ENCODE measurements around the gene SPRR3. TPM values are rescaled to one million over a fixed set of nuclear protein-coding genes. Genes with fewer than 3 reads are reported as not detected.
"Not testable (repeated sequence)": the region's sequence is repeated elsewhere in the genome, so short reads cannot be mapped to it uniquely, and the experiment has no call there.

Gene SPRR3
- total RNA-seq, 1 experiment from 2014 or later = not detected

DNA sequence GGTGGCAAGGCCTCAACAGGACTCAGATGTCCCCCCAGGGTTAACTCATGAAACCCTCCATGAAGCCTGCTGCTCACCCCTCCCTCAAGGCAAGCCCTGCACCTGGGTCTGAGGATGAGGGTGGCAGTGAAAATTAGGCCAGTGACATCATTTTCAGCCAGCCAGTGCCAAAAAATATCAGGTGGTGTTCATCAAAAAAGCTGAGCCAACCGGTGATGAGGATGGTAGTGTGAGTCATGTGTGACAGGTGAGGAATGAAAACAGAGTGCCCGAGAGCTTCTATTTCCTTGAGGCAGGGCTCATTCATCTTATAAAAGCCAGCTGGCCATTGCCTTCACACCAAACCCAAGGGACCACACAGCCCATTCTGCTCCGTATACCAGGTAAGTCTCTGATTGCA lies 17.8 kb upstream of the SPRR3 start, which contains the start of gene SPRR1A:
Gene SPRR1A, plus strand, starts transcription at position 339 of the 400 bp plus-strand sequence. CDS start 1,150 bp downstream, outside the sequence.
- no peak for DNase-seq (ENCODE audit: low read depth)

DNA sequence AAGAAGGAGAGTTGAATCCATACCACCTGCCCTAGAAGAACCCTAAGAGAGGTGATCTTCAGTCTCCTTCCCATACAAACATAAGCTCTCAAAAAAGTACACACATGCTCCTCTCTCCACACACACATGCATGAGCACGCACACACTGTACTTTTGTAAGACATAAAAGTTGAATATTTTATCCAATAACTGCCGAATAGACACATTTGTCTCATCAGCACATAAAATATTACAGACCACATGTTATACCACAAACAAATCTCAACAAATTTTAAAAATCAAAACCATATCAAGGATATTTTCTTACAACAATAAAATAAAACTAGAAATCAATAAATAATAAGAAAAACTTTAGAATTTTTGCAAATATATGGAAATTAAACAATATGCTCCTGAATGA lies 15.0 kb upstream of the SPRR3 start:
- no peak for DNase-seq (ENCODE audit: low read depth)

DNA sequence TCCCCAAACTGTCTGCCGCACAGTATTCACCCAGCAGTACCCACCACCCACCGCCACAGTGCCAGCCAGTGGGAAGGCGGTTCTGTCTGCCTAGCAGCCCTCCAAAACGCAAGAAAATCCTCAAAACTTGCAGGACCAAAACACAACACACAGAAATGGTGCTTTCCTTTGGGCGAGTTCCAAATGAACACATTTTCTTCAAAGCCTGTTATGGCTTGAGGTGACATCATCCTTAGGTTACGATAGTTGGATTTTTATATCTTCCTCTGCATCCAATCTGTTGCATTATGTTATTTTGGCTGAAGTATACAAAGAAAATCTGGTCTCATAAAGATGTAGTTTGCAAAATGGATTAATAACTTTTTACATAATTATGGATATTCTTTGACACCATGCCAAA lies 8.4 kb upstream of the SPRR3 start:
- no peak for DNase-seq (ENCODE audit: low read depth)

DNA sequence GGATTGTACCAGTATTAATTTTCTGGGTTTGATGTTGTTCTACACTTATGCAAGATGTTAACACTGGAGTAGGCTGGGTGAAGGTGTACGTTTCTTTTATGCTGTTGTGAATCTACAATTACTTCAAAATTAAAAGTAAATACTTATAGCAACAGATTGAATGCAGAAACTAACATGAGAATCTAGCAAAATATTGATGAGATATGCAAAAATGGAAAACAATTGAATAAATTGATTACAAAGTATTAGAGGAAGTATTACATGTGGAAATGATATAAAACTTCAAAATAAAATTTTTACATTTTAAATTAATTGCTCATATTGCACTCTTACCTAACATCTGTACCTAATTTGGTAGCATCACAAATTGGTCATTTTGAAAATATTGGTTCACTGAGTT lies 5.7 kb upstream of the SPRR3 start:
- DNase-seq (ENCODE audit: low read depth) = no peak

DNA sequence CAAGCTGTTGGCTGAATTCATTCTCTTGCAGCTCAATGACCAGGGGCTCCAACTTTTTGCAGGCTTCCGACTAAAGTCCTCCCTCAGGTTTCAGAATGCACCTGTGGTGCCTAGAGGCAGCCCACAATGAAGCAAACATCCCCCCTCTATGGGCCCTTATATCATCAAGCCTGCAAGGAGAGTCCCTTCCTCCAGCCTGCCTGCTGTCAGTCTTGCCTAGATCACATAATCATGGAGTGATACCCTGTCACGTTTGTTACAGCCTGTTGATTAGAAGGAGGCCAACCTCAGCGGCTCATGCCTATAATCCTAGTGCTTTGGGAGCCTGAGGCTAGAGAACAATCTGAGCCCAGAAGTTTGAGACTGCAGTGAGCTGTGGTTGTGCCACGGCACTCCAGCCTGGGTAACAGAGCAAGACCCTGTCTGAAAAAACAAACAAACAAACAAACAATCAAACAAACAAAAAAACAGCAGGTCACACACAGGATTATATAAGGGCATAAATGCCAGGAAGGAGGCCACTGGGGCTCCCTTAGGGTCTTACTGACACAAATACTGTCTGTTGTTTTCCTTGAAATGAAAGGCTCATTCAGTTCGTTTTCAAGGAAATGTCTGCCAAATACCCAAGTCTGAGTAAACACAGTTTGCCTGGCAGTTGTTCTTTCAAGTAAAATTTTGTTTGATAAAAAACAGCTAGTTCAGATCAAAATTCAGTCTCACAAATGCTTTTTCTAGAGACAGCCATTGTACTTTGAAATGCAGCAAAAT lies 4.7 kb upstream of the SPRR3 start:
- no peak for DNase-seq (ENCODE audit: low read depth)

DNA sequence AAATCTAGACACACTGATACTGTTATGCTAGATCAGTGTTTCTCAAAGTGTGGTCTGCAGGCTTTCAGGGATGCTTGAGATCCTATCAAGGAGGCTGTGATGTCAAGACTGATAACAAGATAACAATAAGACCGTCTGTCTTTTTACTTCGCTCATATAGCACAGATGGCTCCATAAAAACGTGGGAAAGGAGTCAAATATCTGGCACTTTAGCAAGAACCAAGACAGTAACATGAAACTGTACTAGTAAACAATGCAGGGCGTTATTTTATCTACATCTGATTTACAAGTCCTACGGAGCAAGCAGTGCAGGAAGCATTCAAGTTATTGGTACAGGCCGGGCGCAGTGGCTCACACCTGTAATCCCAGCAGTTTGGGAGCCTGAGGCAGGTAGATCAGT lies 3.6 kb upstream of the SPRR3 start:
- no peak for DNase-seq (ENCODE audit: low read depth)

DNA sequence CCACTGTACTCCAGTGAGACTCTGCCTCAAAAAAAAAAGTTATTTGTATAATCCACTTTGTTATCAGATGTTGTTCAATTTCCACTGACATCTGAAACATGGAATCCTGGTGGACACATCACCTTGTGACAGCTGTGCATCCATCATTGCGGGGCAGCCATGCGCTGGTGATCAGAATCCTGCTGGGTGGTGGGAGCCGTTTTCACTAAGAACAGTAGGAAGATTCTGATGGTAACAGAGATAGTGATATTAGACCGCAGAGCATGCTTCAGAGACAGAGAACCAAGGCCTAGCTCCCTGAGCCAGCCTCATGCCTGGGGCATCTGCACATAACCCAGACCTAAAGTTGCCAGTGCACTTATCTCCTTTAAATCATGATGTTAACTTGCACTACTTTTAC lies 3.1 kb upstream of the SPRR3 start:
- no peak for DNase-seq (ENCODE audit: low read depth)

DNA sequence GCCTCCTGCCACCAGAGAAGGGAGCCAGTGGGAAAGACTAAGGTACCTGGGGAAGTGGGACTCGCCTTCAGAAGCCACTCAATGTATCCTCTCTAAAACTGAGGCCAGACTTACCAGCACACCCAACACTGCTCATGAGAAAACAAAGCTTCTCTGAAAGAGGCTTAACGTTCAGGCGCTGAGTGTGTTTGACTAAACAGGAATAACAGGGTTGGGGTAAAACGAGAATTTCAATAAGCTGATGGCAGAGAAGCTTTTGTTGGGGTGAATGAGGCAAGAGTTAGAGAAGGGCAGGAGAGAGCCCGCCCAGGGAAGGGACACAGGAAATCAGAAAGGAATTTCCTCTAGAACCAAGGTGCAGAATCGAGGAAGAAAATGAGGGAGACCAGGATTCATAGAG lies 1.7 kb upstream of the SPRR3 start:
- no peak for DNase-seq (ENCODE audit: low read depth)

DNA sequence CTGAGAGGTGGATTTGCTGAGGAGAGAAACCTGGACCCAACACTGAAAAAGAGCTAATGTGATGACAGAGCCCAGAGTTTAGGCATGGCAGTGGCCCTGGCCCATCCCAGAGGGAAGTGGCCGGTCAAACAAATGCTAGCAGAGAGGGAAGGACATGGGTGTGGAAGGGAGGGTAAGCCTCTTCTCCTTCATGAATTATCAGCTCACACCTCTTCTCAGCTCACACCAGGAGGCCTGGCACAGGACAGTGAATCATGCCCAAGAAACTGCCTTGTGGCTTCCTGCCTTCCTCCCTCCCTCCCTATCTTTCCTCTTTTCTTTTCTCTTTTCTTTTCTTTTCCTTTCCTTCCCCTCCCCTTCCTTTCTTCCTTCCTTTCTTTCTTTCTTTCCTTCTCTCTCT lies 1.3 kb upstream of the SPRR3 start:
- peak; percentile 36 for DNase-seq (ENCODE audit: low read depth)

DNA sequence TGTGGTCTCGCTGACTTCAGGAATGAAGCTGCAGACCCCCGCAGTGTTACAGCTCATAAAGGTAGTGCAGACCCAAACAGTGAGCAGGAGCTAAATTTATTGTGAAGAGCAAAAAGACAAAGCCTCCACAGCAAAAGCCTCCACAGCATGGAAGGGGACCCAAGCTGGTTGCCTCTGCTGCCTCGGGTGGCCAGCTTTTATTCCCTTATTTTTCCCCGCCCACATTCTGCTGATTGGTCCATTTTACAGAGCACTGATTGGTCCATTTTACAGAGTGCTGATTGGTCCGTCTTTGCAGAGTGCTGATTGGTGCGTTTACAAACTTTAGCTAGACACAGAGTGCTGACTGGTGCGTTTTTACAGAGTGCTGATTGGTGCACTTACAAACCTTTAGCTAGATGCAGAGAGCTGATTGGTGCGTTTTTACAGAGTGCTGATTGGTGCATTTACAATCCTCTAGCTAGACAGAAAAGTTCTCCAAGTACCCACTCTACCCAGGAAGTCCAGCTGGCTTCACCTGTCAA lies 9.7 kb downstream of the SPRR3 start:
- not testable (repeated sequence) for DNase-seq (ENCODE audit: low read depth)

DNA sequence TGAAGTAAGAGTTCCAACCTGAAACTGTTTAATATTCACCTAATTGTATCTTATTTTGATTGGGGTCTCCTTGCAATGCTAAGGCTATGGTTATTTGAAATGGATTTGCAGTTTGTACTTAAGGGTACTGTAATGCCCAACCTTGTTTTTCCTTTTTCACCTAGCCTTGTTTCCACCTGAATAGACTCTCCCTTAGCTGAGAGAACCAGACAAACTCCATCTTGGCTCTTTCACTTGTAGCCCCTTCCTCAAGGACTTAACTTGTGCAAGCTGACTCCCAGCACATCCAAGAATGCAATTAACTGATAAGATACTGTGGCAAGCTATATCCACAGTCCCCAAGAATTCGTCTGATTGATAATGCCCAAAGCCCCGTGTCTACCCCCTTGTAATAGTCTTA lies 20.3 kb downstream of the SPRR3 start:
- DNase-seq (ENCODE audit: low read depth) = not testable (repeated sequence)

DNA sequence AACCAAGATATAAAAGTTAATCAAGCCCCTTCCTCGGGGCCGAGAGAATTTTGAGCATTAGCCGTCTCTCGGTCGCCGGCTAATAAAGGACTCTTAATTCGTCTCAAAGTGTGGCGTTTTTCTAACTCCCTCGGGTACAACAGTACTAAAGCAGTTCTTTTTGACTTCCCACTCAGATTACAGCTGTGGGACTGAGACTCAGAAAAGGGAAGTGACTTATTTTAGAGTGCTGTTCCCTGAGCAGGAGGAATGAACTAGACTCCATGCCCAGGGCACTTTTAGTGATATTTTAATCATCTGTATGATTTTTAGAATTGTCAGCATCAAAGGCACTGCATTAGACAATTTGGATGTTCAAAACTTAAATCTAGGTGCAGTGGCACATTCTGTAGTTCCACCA lies 20.8 kb downstream of the SPRR3 start:
- not testable (repeated sequence) for DNase-seq (ENCODE audit: low read depth)

DNA sequence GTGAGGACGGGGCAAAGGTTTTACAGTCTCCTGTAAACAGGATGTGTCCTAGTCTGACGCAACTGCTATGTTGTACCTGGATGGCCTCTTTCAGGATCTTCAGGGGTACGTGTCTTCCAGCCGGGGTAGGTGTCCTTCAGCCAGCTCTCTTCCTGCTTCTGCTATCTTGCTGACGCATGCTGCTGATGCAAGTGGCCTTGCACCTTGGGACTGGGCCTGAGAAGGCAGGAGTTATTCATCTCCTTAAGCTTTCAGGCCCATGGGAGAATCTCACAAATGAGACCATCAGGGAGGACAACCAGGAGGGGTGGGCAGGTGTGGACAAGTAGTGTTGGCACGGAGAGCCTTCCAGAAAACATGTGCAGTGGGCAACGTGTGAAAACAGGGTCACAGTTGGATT lies 21.6 kb downstream of the SPRR3 start:
- DNase-seq (ENCODE audit: low read depth) = no peak

DNA sequence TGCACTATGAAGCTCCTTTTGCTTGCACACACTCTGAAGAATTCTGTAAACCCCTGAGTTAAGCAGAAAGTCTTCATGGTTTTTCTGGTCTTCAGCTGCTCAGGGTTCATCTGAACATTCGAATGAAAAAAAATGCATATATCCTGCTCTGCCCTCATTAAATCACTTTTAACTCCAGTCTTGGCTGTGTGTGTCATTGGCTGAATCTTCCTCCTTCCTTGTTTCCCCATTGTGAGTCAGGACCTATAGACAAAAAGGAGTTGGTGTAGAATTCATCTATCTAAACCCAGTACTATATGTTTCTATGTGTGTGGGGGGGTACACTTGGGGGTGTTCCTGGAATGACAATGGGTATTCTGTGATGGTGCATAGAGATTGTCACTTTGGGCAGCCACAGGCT lies 22.9 kb downstream of the SPRR3 start:
- DNase-seq (ENCODE audit: low read depth) = no peak

DNA sequence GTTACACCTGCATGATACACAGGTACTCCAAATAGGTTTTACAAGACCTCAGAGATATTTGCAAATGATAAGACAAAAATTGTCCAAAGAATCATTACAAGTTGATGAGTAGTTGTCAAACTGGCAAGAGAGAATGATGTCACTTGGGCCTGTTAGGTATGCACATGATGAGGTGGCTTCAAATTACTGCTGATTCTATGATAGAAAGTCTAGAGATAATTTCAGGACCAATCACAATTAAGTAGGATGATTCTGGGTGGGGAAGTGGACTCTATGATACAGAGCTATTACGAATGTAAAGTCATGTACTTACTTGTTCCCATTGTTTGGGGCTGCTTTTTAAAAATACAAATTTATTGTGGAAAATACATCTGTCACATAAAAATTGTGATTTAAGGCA lies 24.2 kb downstream of the SPRR3 start:
- no peak for DNase-seq (ENCODE audit: low read depth)

DNA sequence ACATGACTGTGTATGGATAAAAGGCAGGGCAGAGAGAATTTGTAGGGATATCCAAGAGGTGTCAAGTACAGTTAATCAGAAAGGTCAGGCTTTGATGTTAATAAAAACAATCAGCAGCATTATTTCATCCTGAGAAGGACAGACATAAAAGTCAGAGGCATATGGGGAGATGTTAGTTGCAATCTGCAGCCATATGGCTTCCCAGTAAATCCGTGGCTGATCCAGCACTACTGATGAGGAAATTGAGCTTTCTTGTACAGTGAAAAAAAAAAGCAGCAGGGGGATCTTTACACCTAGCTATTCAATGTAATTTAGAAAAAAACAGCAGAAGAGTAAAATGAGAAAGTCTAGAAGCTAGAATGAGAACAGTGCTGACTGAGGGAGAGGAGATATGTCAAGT lies 27.2 kb downstream of the SPRR3 start:
- DNase-seq (ENCODE audit: low read depth) = no peak

DNA sequence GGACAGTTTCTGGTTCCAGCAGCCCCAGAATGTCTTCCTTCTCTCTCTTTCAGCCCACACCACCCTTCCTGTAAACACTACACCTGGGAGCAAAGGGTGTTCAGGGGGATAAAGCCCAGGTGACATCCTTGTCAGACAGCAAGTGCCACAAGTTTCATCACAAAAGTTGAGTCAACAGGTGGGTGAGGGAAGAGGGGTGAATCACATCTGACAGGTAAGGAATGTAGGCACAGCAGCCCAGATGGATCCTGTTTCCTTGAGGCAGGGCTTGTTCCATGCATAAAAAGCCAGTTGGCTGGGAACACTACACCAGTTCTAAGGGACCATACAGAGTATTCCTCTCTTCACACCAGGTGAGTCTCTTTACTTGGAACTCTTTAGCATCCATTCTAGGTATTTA lies 29.3 kb downstream of the SPRR3 start, which contains the start of gene SPRR1B:
Gene SPRR1B, plus strand, starts transcription at position 309 of the 400 bp plus-strand sequence. CDS start 1,143 bp downstream, outside the sequence.
- DNase-seq (ENCODE audit: low read depth) = no peak

DNA sequence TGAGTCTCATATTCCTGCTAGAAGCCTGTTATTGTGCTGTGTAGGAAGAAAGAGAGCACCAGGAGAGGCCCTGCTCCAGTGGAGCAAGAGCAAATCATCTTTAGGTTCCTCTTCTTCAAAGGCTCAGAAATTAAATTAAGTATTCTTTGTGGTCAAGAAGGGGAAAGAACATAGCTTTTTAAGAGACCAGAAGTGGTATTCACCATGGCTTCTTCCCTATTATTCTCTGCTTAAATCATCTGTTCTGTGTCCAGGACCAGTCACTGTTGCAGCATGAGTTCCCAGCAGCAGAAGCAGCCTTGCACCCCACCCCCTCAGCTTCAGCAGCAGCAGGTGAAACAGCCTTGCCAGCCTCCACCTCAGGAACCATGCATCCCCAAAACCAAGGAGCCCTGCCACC lies 30.5 kb downstream of the SPRR3 start:
- no peak for DNase-seq (ENCODE audit: low read depth)

DNA sequence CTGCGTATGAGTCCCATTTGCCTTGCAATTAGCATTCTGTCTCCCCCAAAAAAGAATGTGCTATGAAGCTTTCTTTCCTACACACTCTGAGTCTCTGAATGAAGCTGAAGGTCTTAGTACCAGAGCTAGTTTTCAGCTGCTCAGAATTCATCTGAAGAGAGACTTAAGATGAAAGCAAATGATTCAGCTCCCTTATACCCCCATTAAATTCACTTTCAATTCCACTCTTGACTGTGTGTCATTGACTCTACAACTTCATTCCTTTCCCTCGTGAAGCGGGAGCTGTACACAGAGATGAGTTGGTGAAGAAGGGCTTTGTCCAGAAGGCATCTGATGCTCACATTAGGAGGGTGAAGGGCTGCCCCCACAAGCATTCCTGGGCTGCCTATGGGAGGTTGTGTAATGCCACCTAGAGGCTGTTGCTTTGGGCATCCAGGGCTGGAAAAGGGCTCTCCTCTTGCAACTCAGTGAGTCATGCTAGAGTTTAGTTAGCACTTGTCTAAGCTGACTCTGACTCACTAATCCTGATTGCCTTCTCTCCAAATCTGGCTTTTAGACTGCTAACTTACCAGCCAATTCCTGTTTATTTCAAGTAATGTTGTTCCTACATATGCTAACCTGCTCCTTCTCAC lies 31.2 kb downstream of the SPRR3 start:
- peak; percentile 82 for DNase-seq (ENCODE audit: low read depth)

DNA sequence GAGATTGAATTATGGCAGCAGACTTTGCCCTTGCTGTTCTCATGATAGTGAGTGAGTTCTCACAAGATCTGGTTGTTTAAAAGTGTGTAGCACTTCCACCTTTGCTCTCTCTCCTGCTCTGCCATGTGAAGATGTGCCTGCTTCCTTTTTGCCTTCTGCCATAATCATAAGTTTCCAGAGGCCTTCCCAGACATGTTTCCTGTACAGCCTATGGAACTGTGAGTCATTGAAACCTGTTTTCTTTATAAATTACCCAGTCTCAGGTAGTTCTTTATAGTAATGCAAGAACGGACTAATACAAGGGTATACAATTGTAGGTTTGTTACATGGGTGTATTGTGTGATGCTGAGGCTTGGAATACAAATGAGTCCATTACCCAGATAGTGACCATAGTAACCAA lies 33.7 kb downstream of the SPRR3 start:
- DNase-seq (ENCODE audit: low read depth) = no peak

DNA sequence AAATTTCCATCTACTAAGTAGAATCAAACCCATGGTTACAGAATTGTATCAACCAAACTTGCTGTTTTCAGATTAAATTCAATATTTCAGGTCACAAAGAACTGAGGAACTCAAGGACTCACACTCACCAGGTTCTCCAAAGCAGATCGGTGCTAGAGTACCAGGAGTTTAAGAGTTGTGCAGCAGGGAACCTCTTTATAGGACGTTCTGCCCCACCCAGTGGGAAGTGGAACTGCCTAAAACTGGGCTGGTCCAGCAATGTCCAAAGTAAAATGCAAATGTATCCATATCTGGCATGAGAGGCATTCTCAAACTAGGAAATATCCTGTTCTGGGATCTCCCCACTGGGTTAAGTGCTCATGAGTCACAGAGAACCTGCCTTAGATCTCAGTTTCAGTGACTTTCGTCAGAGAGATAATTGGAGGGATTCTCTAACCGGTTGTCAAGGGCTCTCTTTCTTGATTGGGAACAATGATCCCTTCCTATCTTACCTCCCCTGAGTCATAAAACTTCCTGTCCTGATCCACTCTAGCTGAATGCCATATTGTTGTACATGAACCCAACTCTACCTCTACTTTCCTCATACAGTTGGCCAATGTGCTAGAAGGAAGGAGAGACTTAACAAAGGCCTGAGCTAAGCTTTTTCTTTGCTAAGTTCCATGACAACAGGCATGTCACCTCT lies 39.5 kb downstream of the SPRR3 start, which contains the start of gene SPRR2D:
Gene SPRR2D, minus strand, starts transcription at position 171 of the 682 bp plus-strand sequence. CDS start 774 bp downstream, outside the sequence.
- peak; percentile 48 for DNase-seq (ENCODE audit: low read depth)

DNA sequence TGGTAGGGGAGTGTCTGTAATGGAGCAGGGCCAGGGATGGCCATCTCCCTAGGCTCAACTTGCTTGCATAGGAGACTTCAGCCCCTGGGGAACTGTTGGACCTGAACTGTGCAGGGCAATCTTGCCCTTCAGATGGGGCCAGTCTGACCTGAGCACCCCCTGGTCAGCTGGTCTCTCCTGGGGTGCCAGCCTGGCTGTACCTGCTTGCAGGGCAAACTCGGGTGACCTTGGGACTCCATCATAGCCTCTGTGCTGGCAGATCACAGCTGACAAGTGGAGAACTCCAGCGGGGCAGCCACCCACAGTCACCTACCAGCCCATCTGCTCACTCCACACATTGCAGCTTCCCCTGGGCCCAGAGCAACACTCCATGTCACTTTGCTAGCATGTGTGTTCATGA lies 47.7 kb downstream of the SPRR3 start:
- DNase-seq (ENCODE audit: low read depth) = no peak
